Stimulated activated CD4-positive, alpha-beta T cell treated with anti-CD3 and anti-CD28 coated beads, Interleukin-4, amount 100 ng/mL, for 48 hours (primary cell): ENCODE measurements around the gene RHO.
"Not testable (repeated sequence)": the region's sequence is repeated elsewhere in the genome, so short reads cannot be mapped to it uniquely, and the experiment has no call there.

ENCODE experiments used
- DNase-seq, 2 donors: peaks; one replicate each; pipeline ENCODE4 v3.0.0-alpha.2; 2020; ENCODE audit warnings: low read depth in 2 of 2

RHO gene

GRCh38 chr3:129499604-129500333 is 28.7 kb upstream of the RHO start:
- DNase-seq, result not testable (repeated sequence)

- no peak for DNase-seq
Observed at GRCh38 chr3:129500334-129500658, 28.1 kb upstream of the RHO start.

- DNase-seq, result no peak
Observed at GRCh38 chr3:129501630-129502029, 26.8 kb upstream of the RHO start.

GRCh38 chr3:129502641-129503408 is 25.6 kb upstream of the RHO start:
- DNase-seq, result no peak

- DNase-seq, result no peak
Observed at GRCh38 chr3:129503471-129504291, 24.8 kb upstream of the RHO start.

- no peak for DNase-seq
Observed at GRCh38 chr3:129504471-129505100, 23.9 kb upstream of the RHO start.

- DNase-seq, result no peak
Observed at GRCh38 chr3:129505341-129505740, 23.1 kb upstream of the RHO start.

GRCh38 chr3:129506231-129506742 is 22.2 kb upstream of the RHO start:
- DNase-seq, result no peak

GRCh38 chr3:129507181-129507831 is 21.1 kb upstream of the RHO start:
- DNase-seq, result no peak

GRCh38 chr3:129512595-129512994 is 15.8 kb upstream of the RHO start:
- no peak for DNase-seq

GRCh38 chr3:129513705-129514104 is 14.7 kb upstream of the RHO start:
- no peak for DNase-seq

GRCh38 chr3:129514110-129514509 is 14.3 kb upstream of the RHO start:
- DNase-seq, result no peak

GRCh38 chr3:129514563-129514962 is 13.9 kb upstream of the RHO start:
- no peak for DNase-seq

GRCh38 chr3:129515108-129515820 is 13.2 kb upstream of the RHO start:
- not testable (repeated sequence) for DNase-seq

GRCh38 chr3:129515821-129516432 is 12.5 kb upstream of the RHO start:
- not testable (repeated sequence) for DNase-seq

GRCh38 chr3:129517516-129517915 is 10.9 kb upstream of the RHO start:
- DNase-seq, result no peak

GRCh38 chr3:129518038-129518561 is 10.3 kb upstream of the RHO start:
- no peak for DNase-seq

GRCh38 chr3:129518581-129518980 is 9.9 kb upstream of the RHO start:
- DNase-seq, result no peak

- no peak for DNase-seq
Observed at GRCh38 chr3:129519449-129519848, 9.0 kb upstream of the RHO start.
